B cell (primary cell): ENCODE data around the gene DAO. TPM values are rescaled to one million over a fixed set of nuclear protein-coding genes. Genes with fewer than 3 reads are reported as not detected.
A peak's percentile ranks its signal among the peaks of the same experiment; 100 is the strongest.

Experiments
- ATAC-seq: fragments of 200-7000 bp; cut with Tn5 transposase; one replicate; pipeline ENCODE4 v1.10.0; 2021; ENCODE audit warnings: low read depth, mild to moderate bottlenecking, moderate number of reproducible peaks, moderate library complexity
- CTCF ChIA-PET: fragments of 350-600 bp; sonication (Branson Sonifier 250); formaldehyde crosslinking; loops from one replicate; lab custom pipeline; 2021; ENCODE audit warnings: antibody characterized with exemption, inconsistent platforms; lab: Charles Lee
- POLR2A ChIA-PET: fragments of 350-600 bp; sonication (Branson Sonifier 250); formaldehyde crosslinking; loops from one replicate; lab custom pipeline; 2021; ENCODE audit warnings: antibody characterized with exemption; lab: Charles Lee
- DNase-seq: peaks from one replicate; pipeline ENCODE4 v3.0.0; 2013
- H2AFZ ChIP-seq: 2 replicates; pipeline ENCODE4 v1.6.1; 2012; ENCODE audit warnings: mild to moderate bottlenecking, low read depth, low read length; ENCODE audit not compliant: insufficient read depth, poor library complexity, severe bottlenecking
- H3K27ac ChIP-seq, 2 donors: 1 replicate in 1 of 2; 2 replicates in 1 of 2; pipeline ENCODE4 v1.5.1; 2012 to 2013; ENCODE audit warnings: low read length in 2 of 2, mild to moderate bottlenecking in 2 of 2, moderate library complexity in 1 of 2
- H3K27me3 ChIP-seq, 4 experiments: fragments of 200-600 bp in 1 of 4; sonication (generic) in 1 of 4; replicated peaks in 1 of 4; 1 replicate in 2 of 4; 2 replicates in 2 of 4; pipeline versions ENCODE4 v1.6.1 to v1.7.0; 2013 to 2016; ENCODE audit warnings: low read length in 3 of 4, mild to moderate bottlenecking in 2 of 4, mixed read lengths in 1 of 4, moderate library complexity in 1 of 4; ENCODE audit not compliant: insufficient read depth in 4 of 4, control insufficient read depth in 3 of 4; ENCODE audit errors: control extremely low read depth in 1 of 4
- H3K36me3 ChIP-seq, 2 experiments: replicated peaks in 1 of 2; 1 replicate in 1 of 2; 2 replicates in 1 of 2; pipeline versions ENCODE4 v1.6.1 to v1.7.1; 2013; ENCODE audit warnings: low read length in 1 of 2; ENCODE audit not compliant: insufficient read depth in 2 of 2, control insufficient read depth in 1 of 2; ENCODE audit errors: control extremely low read depth in 1 of 2, extremely low read depth in 1 of 2
- H3K4me1 ChIP-seq, 2 donors: fragments of 200-600 bp in 1 of 2; sonication (generic) in 1 of 2; 1 replicate in 1 of 2; 2 replicates in 1 of 2; pipeline versions ENCODE4 v1.5.1 to v1.6.1; 2013 to 2017; ENCODE audit warnings: low read length in 2 of 2; ENCODE audit not compliant: control insufficient read depth in 2 of 2, insufficient read depth in 2 of 2
- H3K4me2 ChIP-seq: replicated peaks from 2 replicates; pipeline ENCODE3; 2012; ENCODE audit warnings: mild to moderate bottlenecking, low read depth, low read length; ENCODE audit not compliant: poor library complexity, severe bottlenecking
- H3K4me3 ChIP-seq, 5 experiments: fragments of 200-600 bp in 1 of 5; sonication (generic) in 1 of 5; 1 replicate in 3 of 5; 2 replicates in 2 of 5; pipeline versions ENCODE4 v1.5.1 to v1.7.0; 2011 to 2016; ENCODE audit warnings: low read length in 4 of 5, mild to moderate bottlenecking in 4 of 5, low read depth in 2 of 5, control low read depth in 1 of 5, moderate library complexity in 1 of 5; ENCODE audit not compliant: insufficient read depth in 1 of 5; ENCODE audit errors: control extremely low read depth in 1 of 5, extremely low read depth in 1 of 5
- H3K79me2 ChIP-seq: fragments of 200-600 bp; sonication (generic); one replicate; pipeline ENCODE4 v1.6.0; 2016; ENCODE audit warnings: low read length; ENCODE audit not compliant: control insufficient read depth, insufficient read depth
- H3K9ac ChIP-seq: fragments of 200-600 bp; sonication (generic); 2 replicates; pipeline ENCODE4 v1.6.1; 2017; ENCODE audit warnings: mild to moderate bottlenecking, low read length, moderate library complexity
- H3K9me3 ChIP-seq, 3 donors: one replicate each; pipeline versions ENCODE4 v1.6.1 to v1.7.1; 2013; ENCODE audit warnings: low read length in 2 of 3; ENCODE audit not compliant: control insufficient read depth in 2 of 3, insufficient read depth in 1 of 3; ENCODE audit errors: control extremely low read depth in 1 of 3
- H4K20me1 ChIP-seq: 2 replicates; pipeline ENCODE4 v1.6.0; 2012; ENCODE audit warnings: mild to moderate bottlenecking, low read length; ENCODE audit not compliant: insufficient read depth, control insufficient read depth, poor library complexity, severe bottlenecking
- H3K27ac Mint-ChIP-seq: one replicate; pipeline ENCODE4 v1.8.0; 2021; ENCODE audit warnings: mixed read lengths
- H3K27me3 Mint-ChIP-seq: one replicate; pipeline ENCODE4 v1.8.0; 2021; ENCODE audit warnings: mixed read lengths
- H3K4me1 Mint-ChIP-seq: one replicate; pipeline ENCODE4 v1.8.0; 2021; ENCODE audit warnings: mixed read lengths
- H3K4me3 Mint-ChIP-seq: one replicate; pipeline ENCODE4 v1.8.0; 2021; ENCODE audit warnings: mixed read lengths
- H3K9me3 Mint-ChIP-seq: one replicate; pipeline ENCODE4 v1.8.0; 2022; ENCODE audit warnings: mixed read lengths; ENCODE audit not compliant: insufficient read depth
- CTCF ChIP-seq: fragments of 200-600 bp; IDR thresholded peaks from one replicate; pipeline ENCODE4 v1.8.0; 2022; ENCODE audit warnings: antibody characterized with exemption, mild to moderate bottlenecking
- EZH2 ChIP-seq: IDR thresholded peaks from 2 replicates; pipeline ENCODE4 v1.6.1; 2012; ENCODE audit warnings: borderline replicate concordance, low read depth, mild to moderate bottlenecking, moderate library complexity, low read length; ENCODE audit not compliant: insufficient read depth, poor library complexity, severe bottlenecking
- WGBS: methylation state at CpG from one replicate; pipeline ENCODE4 v1.1.5; 2013; ENCODE audit warnings: missing lambda C conversion rate; ENCODE audit not compliant: insufficient coverage; 5-methylcytosine and 5-hydroxymethylcytosine counted together
- intact Hi-C: fragments of 100-400 bp; cut with micrococcal nuclease; formaldehyde crosslinking; loops from one replicate; pipeline ENCODE4 v1.10.0; 2022
- polyA plus RNA-seq: library from polyadenylated mRNA; depleted of rRNA; stranded (reverse); fragments of >200 nt; gene quantifications from 2 replicates; pipeline ENCODE4 v1.2.3, GENCODE V29; 2012
- total RNA-seq, 2 donors: library from RNA; stranded (reverse); fragments of 120-200 nt in 1 of 2; gene quantifications; 1 replicate in 1 of 2; 2 replicates in 1 of 2; pipeline versions ENCODE4 v1.2.3 to v1.2.4, GENCODE V29; 2013 to 2022

DAO gene
- total and polyA plus RNA-seq, 2 donors (not counting 1 experiment from before 2014, with no cell fraction given) = not detected

- no peak overlapping the region for H2AFZ ChIP-seq
- no peaks in the 10 kb centered on the region for H3K27me3 ChIP-seq
- H4K20me1 ChIP-seq = peaks cover 3% of the 10 kb centered on the region
- peaks cover 9 to 10% of the 10 kb centered on the region in 2 donors for H3K4me1 ChIP-seq
- no peak for ATAC-seq
- H3K36me3 ChIP-seq = peaks cover 0 to 22% of the 10 kb centered on the region in 2 experiments
- no peak overlapping the region for H3K4me3 ChIP-seq
- Mint-ChIP-seq H3K27ac (no peak overlapping the region), H3K4me3 (no peak overlapping the region), H3K27me3 (no peaks in the 10 kb centered on the region), H3K4me1 (peaks cover 13% of the 10 kb centered on the region), H3K9me3 (no peaks in the 10 kb centered on the region)
- DNase-seq = no peak
- intact Hi-C loops = no loop called here
- ChIA-PET CTCF (no interaction called here), POLR2A (no interaction called here)
- H3K4me2 ChIP-seq = no peak overlapping the region
- H3K9ac ChIP-seq = no peak overlapping the region
- no peak for TF ChIP-seq EZH2
- TF ChIP-seq CTCF = no peak
- no CpG with 5 or more reads among the region's 7 CpGs for WGBS
- H3K27ac ChIP-seq = no peak overlapping the region
- H3K9me3 ChIP-seq = no peaks in the 10 kb centered on the region
- H3K79me2 ChIP-seq = peaks cover 8% of the 10 kb centered on the region
These were observed 43.8 kb upstream of the DAO start for GRCh38 chr12:108835860-108836634.

- Mint-ChIP-seq H3K27ac (peak overlapping the region; percentile 2), H3K4me3 (no peak overlapping the region), H3K27me3 (no peaks in the 10 kb centered on the region), H3K4me1 (peaks cover 13% of the 10 kb centered on the region), H3K9me3 (no peaks in the 10 kb centered on the region)
- ChIA-PET CTCF (interaction anchor here (0.8 to 1.3 kb wide), 2 partner anchors 11 to 113 kb away, joined by 4 read pairs; no protein-coding TSS in a partner anchor), POLR2A (no interaction called here)
- Histone ChIP-seq H3K79me2 (peaks cover 8% of the 10 kb centered on the region), H3K27me3 (no peaks in the 10 kb centered on the region), H2AFZ (no peak overlapping the region), H3K4me1 (peaks cover 9 to 10% of the 10 kb centered on the region in 2 donors), H4K20me1 (peaks cover 3% of the 10 kb centered on the region), H3K36me3 (peaks cover 0 to 17% of the 10 kb centered on the region in 2 experiments), H3K9ac (no peak overlapping the region), H3K4me2 (no peak overlapping the region), H3K9me3 (no peaks in the 10 kb centered on the region), H3K4me3 (no peak overlapping the region), H3K27ac (no peak overlapping the region)
- ATAC-seq = no peak
- 97% methylated on average over 5 of the region's 8 CpGs for WGBS
- no peak for TF ChIP-seq CTCF
- no peak for TF ChIP-seq EZH2
- intact Hi-C loops = no loop called here
- no peak for DNase-seq
These were observed 42.7 kb upstream of the DAO start for GRCh38 chr12:108837239-108837638.
